HG02973 (cell line): ENCODE data around the gene UQCR11.

Experiments used
- ATAC-seq: cut with Tn5 transposase; IDR thresholded peaks from one replicate; pipeline ENCODE4 v1.9.1; 2021; ENCODE audit warnings: moderate library complexity; ENCODE audit not compliant: unreplicated experiment

UQCR11 gene

DNA sequence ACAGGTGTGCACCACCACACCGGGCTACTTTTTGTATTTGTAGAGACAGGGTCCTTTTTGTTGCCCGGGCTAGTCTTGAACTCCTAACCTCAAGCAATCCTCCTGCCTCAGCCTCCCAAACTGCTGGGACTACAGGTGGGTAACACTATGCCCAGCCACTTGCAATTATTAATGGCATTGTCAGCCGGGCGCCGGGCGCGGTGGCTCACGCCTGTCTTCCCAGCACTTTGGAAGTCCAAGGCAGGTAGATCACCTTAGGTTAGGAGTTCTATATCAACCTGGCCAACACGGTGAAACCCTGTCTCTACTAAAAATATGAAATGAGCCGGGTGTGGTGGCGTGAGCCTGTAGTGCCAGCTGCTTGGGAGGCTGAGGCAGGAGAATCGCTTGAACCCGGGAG, 34.4 kb downstream of the UQCR11 start:
- ATAC-seq = no peak

GRCh38 chr19:1569997-1570396, 35.3 kb downstream of the UQCR11 start:
- ATAC-seq = no peak

DNA sequence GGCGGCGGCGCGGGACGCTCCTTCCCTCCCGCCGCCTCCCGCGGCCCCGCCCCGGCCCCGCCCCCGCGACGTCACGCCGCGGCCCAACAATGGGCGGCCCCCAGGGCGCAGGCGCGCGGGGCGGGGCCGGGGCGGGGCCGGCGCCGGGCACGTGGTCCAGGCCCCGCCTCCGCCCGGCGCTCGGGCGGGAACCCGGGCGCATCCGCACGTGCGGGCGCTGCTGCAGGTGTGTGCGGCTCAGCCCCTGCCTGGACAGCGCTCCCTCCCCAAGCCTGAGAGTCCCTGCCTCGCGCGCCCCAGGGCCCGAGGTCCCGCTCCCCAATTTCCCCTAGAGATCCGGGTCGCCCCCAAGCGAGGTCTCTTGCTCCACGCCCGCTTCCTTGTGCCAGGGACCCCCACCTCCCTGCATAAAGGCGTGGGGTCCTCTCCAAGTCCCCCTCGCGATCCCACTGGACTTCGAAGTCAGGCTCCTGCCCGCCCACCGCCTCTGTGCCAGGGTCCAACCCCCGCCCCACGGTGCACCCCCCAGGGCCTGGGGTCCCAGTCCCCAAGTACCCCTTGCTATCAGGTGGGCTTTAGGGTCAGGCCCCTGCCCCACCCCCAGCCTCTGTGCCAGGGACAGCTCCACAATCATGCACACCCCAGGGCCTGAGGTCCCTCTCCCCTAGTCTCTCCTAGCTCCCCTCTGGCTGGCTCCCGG, 36.8 kb downstream of the UQCR11 start, which contains the start of gene MEX3D:
Gene MEX3D, minus strand, starts transcription at position 6 of the 700 bp plus-strand sequence. CDS start 267 bp downstream, outside the sequence.
- no peak for ATAC-seq

- ATAC-seq = no peak
These were observed 37.4 kb downstream of the UQCR11 start for GRCh38 chr19:1567848-1568227.

DNA sequence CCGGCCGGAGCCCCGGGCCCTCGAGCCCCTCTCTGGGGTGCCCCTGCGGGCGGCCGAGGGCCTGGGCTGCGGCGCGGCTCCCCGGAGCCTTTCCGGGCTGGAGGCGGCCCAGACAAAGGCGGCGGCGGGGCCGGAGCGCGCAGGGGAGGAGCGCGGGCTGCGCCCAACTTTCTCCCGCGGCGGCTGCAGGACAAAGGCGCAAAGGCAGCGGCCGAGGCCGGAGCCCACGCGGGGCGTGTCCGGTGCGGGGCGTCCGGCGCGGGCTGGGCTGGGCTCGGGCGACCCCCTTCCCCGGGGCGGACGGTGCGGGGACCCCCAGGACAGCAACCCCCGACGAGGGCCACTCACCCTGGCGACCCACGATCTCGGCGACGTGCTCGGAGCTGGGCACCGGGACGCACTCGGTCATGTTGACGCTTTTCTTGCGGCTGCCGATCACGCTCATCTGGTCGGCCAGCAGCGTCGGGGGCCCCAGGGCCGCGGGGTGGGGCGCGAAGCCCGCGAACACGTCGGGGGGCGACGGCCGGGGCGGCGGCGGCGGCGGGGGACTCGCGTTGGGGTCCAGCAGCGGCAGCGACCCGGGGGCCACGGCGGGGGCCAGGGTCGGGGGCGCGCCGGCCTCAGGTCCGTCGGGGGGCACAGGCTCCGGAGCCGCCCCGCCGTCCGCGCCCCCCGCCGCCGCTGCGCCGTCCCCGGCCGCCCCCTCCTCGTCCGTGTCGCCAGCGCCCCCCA, 38.0 kb downstream of the UQCR11 start:
- ATAC-seq = no peak

DNA sequence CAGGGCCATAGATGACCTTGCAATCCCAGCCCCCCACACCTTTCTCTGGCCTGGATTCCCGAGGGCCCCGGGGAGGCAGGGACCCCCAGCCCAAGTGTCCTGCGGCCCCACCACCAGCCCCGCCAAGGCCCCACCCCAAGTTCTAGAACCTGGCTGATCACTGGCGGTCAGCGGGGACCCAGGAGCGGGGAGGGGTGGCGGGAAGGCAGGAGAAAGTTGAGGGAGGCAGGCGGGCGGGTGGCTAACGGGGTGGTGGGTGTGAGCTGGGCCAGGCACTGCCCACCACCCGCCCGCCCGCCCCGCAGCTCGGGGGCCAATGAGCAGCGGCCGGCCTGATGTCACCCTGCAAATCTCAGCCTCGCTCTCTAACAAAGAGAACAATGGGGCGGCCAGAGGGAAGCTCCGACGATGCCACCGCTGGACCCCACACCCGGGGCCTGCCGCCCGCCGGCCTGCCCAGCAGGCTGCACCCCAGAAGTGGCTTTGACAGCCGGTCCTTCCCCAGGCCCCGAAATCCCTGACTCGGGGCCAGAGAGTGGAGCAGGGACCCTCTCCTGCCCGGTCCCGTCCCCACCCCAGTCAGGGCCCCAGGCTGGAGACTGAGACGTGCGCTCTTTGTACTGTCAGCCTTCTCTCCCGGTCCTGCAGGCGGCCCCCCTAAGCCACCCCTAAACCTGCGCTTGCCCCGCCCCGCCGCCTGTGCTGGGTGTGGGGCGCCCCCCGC, 38.7 kb downstream of the UQCR11 start:
- ATAC-seq = no peak

- ATAC-seq = no peak
These were observed 42.0 kb downstream of the UQCR11 start for GRCh38 chr19:1563251-1563650.

GRCh38 chr19:1561236-1561842, 43.9 kb downstream of the UQCR11 start:
- no peak for ATAC-seq

DNA sequence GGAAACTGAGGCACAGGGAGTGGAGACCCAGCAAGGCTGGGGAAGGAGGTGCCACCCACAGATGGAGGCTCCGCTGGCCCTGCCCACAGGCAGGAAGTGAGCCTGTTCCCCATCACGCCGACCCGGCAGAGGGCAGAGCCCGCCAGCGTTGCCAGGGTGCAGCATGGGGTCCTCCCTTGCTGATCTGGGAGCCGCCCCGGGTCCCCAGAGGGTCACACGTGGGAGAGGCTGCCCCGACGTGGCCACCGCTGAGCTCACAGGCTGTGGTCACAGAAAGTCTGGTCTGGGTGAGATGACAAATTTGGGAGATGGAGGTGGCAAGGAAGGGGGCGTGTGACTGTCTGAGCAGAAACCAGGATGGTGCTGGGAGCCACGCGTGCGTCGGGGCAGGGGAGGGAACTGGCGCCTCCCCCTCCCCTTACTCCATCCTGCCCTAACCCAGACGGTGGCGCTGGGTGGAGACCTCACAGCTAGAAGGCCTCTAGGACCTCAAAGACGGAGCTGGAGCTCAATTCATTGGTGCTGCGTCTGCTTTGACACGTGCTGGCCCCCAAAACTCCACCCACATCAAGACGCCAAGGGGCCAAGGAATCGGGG, 44.9 kb downstream of the UQCR11 start:
- no peak for ATAC-seq

GRCh38 chr19:1558552-1558951, 46.7 kb downstream of the UQCR11 start:
- no peak for ATAC-seq

GRCh38 chr19:1556390-1557070, 48.7 kb downstream of the UQCR11 start:
- no peak for ATAC-seq

GRCh38 chr19:1555487-1556389, 49.5 kb downstream of the UQCR11 start:
- no peak for ATAC-seq

DNA sequence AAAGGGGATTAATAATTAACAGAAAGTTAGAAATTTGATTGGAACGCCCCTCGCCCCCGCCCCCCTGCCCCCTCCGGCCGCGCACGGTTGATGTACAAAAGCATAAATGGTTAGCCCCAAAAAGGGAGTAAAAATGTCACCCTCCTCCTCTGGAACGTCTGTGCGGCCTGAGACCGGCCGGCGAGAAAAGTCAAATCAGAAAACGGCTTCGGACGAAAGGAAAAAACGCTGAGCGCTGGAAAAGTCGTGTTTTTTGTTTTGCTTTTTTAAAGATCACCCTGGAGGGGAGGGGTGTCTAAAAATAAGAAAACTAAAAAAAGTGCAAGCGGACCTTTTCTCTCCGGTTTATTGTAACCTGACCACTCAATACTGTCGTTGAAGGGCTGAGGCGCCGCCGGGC, 50.3 kb downstream of the UQCR11 start:
- ATAC-seq = no peak

- ATAC-seq = no peak
These were observed 51.8 kb downstream of the UQCR11 start for GRCh38 chr19:1553415-1553814.

DNA sequence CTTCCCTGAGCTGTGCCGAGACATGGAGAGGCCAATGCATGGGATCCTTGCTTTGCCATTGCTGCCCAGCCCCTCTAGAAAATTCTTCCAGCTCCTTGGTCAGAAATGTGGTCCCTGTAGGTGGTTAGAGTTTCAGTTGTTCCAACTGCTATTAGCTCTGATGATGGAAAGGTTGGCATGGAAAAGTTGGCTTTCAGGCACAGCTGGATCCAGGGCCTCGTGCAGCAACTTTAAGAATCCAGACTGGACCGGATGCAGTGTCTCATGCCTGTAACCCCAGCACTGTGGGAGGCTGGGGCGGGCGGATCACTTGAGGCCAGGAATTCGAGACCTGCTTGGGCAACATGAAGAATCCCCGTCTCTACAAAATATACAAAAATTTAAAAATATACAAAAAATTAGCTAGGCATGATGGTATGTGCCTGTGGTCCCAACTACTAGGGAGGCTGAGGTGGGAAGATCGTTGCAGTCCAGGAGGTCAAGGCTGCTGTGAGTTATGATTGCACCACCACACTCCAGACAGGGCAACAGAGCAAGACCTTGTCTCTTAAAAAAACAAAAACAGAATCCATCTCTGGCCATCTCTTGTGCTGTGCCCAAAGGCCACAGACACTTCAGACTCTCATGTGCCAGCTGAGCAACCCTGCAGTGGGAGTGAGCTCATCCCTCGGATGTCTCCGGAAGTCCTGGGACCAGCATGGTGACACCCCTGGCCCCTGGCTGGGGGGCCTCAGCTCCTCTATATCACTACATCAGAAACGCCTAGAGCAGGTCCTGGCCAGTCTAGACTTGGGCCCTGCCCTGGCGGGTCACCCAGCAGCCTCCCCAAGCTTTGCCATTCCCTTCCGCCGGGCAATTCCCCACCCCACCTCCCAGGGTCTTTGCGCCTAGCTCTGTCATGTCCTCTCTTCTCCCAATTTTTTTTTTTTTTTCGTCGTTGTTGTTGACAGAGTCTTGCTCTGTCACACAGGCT, 53.9 kb downstream of the UQCR11 start:
- no peak for ATAC-seq

GRCh38 chr19:1549332-1549945, 55.8 kb downstream of the UQCR11 start:
- no peak for ATAC-seq
